H7 (cell line): ENCODE data around the gene NDUFAF8. TPM values are rescaled to one million over a fixed set of nuclear protein-coding genes. Genes with fewer than 3 reads are reported as not detected.

Source experiments
- DNase-seq: peaks from one replicate; pipeline ENCODE4 v3.0.0; 2012
- H3K27me3 ChIP-seq: 2 replicates; pipeline ENCODE4 v1.6.0; 2011; ENCODE audit warnings: mild to moderate bottlenecking, low read length; ENCODE audit not compliant: control insufficient read depth, insufficient read depth
- H3K36me3 ChIP-seq: replicated peaks from 2 replicates; pipeline ENCODE4 v1.5.1; 2011; ENCODE audit warnings: low read length; ENCODE audit not compliant: control insufficient read depth, insufficient read depth
- H3K4me3 ChIP-seq: 2 replicates; pipeline ENCODE4 v1.5.1; 2011; ENCODE audit warnings: low read depth, mild to moderate bottlenecking, control low read depth, low read length, moderate library complexity; ENCODE audit not compliant: insufficient read depth
- total RNA-seq: library from RNA; depleted of rRNA; stranded (reverse); fragments of >200 nt; shearing (Covaris generic); gene quantifications from 2 replicates; pipeline ENCODE4 v1.2.3, GENCODE V29; 2014

NDUFAF8 gene
- total RNA-seq, 1 experiment from 2014 or later = 38.8 TPM

DNA sequence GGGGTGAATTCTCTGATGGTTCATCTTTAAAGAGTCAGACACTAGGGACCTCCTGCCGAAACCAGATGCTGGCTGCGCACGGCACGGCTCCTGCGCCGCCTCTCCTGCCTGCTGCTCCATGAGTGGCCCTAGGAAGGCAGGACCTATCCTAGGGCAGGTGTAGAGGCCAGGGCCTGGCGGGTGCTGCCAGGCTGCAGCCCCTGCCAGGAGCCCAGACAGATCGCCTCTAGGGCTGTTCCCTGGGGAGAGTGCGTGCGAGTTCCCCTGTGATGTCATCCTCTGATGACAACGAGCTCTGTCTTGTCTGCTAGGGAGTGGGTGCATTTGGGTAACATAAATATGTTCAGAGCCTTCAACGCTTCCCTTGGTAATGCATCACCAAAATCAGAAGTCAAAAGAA lies 32.1 kb downstream of the NDUFAF8 start:
- H3K27me3 ChIP-seq = no peaks in the 10 kb centered on the region
- H3K36me3 ChIP-seq = peaks cover 4% of the 10 kb centered on the region
- no peak for DNase-seq
- no peak overlapping the region for H3K4me3 ChIP-seq

DNA sequence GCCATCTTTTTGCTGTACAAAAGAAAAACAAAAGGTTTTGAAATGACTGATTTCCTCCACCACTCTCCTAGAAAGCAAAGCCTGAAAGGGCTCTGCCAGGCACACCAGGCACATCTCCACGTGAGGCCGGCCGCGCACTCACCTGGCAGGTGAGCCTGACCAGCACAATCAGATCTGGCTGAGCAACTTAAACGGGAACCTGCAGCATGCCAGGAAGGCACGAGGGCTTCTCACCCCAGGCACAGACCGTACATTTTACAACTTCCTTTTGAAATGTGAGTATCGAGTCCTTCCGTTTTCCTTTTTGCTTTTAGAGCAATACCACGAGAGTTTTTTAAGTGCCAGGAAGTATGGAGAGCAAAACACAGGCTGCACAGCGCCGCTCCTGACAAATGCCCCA lies 33.5 kb downstream of the NDUFAF8 start:
- Histone ChIP-seq H3K4me3 (no peak overlapping the region), H3K27me3 (no peaks in the 10 kb centered on the region), H3K36me3 (peaks cover 4% of the 10 kb centered on the region)
- DNase-seq = no peak

DNA sequence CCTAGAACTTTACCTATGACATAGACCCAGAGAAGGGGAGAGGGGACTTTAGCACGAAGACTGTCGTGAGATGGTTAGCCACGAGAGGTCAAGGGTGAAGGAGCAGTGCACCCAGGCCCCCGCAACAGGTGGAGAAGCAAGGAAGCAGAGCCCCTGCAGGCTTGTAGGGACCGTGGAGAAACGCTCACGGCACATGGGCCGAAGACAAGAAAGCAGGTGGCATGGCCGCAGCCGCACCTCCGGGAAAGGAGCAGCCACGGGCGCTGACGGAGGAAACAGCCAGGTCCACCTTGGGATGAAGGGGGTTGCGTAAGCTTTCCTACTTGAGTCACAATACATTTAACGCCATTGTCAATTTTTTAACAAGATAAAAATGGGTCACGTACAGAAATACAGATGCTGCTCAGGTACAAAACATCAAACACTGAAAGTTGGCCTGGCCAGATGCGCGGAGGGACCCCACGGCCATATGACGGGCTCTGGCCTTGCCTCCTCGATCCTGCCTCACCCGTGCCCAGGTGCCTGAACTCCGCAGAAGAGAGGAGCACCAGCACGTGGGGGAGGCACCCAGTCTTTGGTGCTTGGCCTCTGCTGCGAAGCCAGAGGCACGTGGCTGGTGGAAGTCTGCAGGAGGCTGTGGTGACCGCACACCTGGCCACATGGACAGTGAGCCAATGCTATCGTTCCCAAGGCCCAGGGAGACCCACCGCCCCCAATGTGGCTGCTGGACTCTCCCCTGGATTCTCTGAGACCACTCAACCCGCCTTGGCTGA lies 34.8 kb downstream of the NDUFAF8 start:
- no peak for DNase-seq
- no peak overlapping the region for H3K4me3 ChIP-seq
- H3K27me3 ChIP-seq = no peaks in the 10 kb centered on the region
- H3K36me3 ChIP-seq = peaks cover 4% of the 10 kb centered on the region

DNA sequence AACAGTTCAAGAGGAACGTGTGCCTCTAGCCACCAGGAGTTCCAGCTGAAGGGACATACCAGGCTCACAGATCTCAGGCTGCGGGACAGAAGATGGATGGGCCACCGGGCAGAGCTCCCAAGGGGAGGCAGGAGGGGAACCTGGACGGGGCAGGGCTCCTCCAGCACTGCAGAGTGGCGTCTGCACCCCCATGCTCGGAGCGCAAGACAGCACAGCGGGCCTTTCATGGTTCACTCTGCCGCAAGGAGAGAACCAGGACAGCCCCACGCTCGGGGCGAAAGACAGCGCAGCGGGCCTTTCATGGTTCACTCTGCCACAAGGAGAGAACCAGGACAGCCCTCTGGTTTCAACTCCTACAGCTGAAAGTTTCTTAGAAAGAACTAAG lies 35.3 kb downstream of the NDUFAF8 start:
- DNase-seq = no peak
- H3K27me3 ChIP-seq = no peaks in the 10 kb centered on the region
- no peak overlapping the region for H3K4me3 ChIP-seq
- peaks cover 4% of the 10 kb centered on the region for H3K36me3 ChIP-seq

DNA sequence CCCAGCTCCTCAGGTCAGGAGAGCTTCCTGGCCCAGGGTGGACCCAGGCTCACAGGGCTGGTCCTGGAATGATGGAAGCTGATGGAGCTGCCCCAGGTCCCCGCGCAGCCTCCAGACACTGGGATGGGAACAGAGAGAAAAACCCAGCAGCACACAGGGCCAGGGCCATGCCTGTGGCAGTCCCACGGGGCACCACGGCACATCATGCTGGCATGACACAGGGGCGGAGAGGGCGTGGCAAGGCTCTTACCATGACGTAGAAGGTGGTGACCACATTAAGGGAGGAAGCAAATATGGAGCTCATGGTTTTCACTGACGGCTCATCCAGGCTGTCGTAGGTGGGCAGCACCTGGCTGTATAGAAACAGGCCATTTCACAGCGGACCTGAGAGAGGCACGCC lies 37.7 kb downstream of the NDUFAF8 start:
- H3K4me3 ChIP-seq = no peak overlapping the region
- peaks cover 1% of the 10 kb centered on the region; the same call in 1 of the 2 replicates for H3K36me3 ChIP-seq
- DNase-seq = no peak
- no peaks in the 10 kb centered on the region for H3K27me3 ChIP-seq

DNA sequence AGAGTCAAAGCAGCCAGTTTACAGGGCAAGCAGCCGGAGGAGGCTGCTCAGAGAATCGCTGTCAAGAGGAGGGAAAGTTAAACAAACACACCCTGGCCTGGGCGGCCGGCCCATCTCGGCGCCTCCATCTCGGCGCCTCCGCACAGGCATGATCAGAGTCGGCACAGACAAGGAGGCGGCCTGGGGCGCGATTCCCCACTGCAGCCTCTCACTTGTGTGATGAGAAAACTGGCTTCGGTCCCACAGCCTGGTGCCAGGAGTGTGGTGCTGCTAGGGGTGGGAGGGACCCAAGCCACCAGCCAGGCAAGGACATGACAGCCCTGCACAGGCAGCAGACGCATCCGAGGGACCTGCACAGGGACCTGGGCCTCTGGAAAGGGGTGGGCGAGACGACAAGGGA lies 38.3 kb downstream of the NDUFAF8 start:
- Histone ChIP-seq H3K27me3 (no peaks in the 10 kb centered on the region), H3K36me3 (peaks cover 1% of the 10 kb centered on the region; the same call in 1 of the 2 replicates), H3K4me3 (no peak overlapping the region)
- DNase-seq = no peak

DNA sequence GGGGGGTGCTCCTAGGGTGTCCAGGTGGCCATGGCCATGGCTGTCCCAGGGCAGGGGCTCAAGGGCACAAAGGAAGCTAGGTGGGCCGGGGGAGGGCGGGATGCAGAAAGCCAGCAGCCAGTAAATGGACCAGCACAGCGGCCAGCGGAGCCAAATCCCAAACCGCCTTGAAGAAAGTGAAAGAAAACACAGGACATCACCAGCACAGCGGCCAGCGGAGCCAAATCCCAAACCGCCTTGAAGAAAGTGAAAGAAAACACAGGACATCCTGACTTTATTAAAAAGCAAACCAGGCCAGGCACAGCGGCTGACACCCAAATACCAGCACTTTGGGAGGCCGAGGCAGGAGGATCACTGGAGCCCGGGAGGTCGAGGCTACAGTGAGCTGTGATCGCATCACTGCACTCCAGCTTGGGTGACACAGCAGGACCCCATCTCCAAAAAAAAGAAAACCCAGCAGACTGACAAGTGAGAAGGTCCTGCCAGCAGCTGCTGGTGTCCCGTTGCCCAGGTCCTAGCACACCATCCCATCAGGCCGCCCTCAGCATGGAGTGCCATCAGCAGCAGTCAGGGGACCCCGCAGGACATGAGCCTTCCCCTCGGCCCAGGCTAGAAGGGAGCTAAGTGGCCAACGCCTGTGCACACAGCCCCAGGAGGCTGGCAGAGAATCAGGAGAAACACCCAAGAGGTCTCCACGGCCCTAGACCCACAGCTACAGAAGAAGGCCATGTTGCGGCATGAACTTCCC lies 39.0 kb downstream of the NDUFAF8 start:
- Histone ChIP-seq H3K4me3 (no peak overlapping the region), H3K36me3 (peaks cover 1% of the 10 kb centered on the region; the same call in 1 of the 2 replicates), H3K27me3 (no peaks in the 10 kb centered on the region)
- DNase-seq = no peak

DNA sequence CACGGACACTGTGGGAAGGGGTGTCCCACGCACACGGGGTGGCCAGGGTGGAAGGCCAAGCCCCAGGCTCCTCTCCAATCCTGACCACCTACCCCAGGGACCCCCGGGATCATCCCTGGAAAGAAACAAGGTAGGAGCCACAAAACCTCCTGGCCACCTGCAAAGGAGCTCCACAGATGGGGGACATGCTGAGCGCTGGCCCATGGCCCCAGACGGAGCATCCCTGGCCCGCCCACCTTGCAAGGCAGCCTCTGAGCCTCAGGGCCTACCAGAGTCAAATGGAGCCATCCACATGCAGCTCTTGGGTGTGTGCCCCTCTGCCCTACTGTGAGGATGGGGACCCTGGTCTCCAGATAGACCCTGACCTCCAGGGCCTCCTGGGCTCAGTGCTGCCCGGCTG lies 39.7 kb downstream of the NDUFAF8 start:
- Histone ChIP-seq H3K27me3 (no peaks in the 10 kb centered on the region), H3K4me3 (no peak overlapping the region), H3K36me3 (peaks cover 1% of the 10 kb centered on the region; the same call in 1 of the 2 replicates)
- DNase-seq = no peak

DNA sequence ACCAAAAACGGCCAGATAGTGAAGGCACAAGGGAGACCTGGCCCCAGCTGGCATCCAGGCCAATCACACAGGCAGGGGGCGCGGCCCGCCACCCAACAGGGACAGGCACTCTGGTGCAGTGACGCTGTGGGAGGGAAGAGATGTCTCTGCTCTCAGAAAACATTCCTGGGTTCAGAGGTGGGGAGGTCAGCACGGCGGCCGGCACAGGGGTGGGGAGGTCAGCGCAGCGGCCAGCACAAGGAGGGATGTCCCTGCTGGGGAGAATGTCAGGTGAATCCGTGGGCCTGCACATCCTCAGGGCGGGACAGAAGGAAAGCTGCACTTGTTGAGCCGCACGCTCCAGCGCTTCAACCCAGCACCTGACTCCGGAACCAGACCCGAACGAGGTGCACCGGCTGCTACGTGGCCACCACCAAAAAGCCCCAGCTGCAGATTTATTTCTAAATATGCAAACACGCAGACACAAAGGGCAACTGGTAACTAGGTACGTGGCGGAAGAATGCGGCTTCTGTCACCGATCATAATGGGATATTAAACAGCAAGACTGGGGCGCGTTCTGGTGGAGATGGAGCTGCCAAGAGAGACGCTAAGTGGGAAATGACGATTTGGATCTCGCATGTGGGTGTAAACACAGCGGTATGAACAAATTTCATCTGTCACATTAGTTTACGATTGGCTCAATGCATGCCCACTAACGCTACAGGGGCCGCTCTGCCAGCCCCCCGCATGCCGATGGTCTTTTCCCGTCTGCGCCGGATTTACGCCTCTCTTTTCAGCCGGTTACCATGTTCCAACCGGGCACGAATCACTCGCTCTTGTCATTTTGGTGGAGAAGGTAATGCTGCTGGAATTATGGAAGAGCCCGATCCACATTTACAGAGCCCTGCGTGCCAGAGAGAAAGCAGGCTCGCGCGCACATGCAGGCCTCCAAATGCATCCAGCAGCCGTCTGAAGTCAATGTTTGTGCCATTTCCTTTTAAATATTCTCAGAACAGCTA lies 40.5 kb downstream of the NDUFAF8 start:
- peaks cover 1% of the 10 kb centered on the region; the same call in 1 of the 2 replicates for H3K36me3 ChIP-seq
- H3K27me3 ChIP-seq = no peaks in the 10 kb centered on the region
- H3K4me3 ChIP-seq = no peak overlapping the region
- no peak for DNase-seq

DNA sequence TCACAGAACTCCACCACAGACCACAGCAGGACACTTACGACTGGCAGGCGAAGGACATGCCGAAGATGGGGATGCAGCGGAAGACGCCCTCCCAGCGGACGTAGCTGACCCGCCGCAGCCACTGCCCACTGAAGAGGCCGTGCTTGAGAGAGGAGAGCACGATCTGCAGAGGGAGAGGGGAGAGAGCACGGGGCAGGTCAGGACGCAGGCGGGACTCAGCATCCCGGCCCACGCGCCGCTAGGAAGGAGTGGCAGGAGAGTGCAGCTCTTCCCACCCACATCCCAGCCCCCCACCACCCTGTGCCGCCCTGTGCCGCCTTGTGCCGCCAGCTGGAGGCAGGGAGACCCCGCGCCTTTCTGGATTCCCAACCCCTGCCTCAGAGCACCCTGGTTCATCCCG lies 41.5 kb downstream of the NDUFAF8 start:
- DNase-seq = no peak
- H3K36me3 ChIP-seq = peaks cover 1% of the 10 kb centered on the region; the same call in 1 of the 2 replicates
- no peak overlapping the region for H3K4me3 ChIP-seq
- no peaks in the 10 kb centered on the region for H3K27me3 ChIP-seq

DNA sequence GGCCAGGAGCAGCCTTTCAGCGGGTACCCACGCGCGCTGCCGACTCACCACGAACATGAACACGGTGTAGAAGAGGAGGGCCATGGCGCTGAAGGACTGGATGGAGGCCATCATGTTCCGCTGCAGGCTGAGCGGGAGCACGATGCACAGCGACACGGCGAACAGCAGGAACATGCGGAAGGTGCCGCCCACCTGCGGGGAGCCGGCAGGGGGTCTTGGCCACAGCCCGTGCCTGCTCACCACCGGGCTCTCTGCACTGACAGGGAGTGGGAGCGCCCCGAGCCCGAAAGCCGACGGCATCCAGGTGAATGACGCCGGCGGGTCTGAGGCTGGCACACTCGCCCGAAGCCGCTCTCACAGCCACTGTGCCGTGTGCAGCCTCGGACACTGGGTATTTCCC lies 43.0 kb downstream of the NDUFAF8 start:
- no peaks in the 10 kb centered on the region for H3K27me3 ChIP-seq
- no peaks in the 10 kb centered on the region for H3K36me3 ChIP-seq
- no peak for DNase-seq
- H3K4me3 ChIP-seq = no peak overlapping the region

DNA sequence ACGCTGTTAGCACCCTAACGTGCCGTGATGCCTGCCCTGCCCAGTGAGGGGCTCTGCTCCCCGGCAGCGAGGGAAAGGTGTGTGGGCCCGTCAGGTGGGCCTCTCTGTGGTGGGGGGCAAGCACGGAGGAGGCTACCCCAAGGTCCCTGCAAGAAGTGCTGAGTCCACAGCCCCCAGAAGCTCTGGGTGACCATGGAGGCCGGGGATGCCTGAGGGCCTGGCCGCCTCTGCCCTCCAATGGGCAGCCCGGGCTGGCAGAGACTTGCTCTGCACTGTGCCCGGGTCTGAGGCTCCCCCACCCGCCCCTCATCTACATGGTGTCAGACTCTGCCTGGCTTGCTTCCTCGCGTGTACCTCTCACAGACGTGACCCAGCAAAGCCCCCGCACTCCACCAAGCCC lies 43.8 kb downstream of the NDUFAF8 start:
- H3K36me3 ChIP-seq = no peaks in the 10 kb centered on the region
- no peak for DNase-seq
- no peaks in the 10 kb centered on the region for H3K27me3 ChIP-seq
- no peak overlapping the region for H3K4me3 ChIP-seq

DNA sequence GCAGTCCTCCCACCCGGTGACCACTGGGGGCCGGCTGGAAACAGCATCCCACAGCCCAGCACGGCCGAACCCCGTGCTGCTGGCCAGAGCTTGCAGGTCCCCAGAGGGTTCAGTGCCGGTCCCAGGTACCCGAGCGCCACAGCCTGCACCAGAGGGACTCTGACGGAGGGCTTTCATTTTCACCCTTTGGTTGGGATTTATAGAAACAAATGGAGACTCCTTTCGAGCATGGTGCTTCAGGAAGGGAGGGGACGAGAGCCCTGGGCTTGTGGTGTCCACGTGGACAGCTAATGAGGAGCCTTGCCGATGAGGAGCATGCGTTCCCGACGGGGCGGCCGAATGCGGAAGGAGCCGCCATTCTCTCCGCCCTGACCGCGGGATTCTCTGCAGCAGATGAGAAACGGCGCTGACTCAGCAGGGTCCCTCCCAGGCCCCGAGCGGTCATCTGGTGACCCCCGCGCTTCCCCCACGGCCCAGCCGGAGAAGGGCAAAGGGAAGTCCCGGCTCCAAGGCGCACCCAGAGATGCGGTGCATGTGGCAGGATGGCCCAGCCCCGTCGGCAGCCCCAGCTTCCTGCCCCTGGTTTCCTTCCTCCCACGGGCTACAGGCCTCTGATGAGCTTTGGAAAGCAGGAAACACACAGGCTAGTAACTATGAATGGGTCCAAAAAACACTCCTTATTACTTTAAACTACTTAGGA lies 46.2 kb downstream of the NDUFAF8 start:
- Histone ChIP-seq H3K4me3 (no peak overlapping the region), H3K36me3 (peaks cover 2% of the 10 kb centered on the region), H3K27me3 (no peaks in the 10 kb centered on the region)
- peak; percentile 74 for DNase-seq

DNA sequence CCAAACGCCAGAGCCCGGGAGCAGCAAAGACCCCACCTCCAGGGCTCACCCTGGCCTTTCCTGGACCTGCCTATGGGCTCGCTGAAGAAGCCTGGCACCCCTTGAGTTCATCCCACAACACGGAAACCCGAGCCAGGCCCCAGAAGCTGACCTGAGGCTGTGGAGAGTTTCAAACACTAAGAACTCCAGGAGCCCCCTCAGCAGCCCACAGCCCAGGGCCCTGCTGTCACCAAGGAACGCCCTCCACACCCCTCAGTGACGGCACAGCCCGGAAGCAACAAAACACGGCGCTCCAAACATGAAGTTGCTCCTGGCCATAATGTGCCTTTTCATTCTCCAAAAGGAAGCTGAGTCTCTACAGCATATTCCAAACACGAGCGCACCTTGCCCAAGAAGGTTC lies 46.8 kb downstream of the NDUFAF8 start:
- Histone ChIP-seq H3K4me3 (no peak overlapping the region), H3K27me3 (no peaks in the 10 kb centered on the region), H3K36me3 (peaks cover 2% of the 10 kb centered on the region)
- no peak for DNase-seq
